Activated CD8-positive, alpha-beta memory T cell treated with anti-CD3 and anti-CD28 coated beads, Interleukin-2, amount 50 U/mL, for 24 hours (primary cell): ENCODE data around the gene TNIP3.
"Not testable (repeated sequence)": the region's sequence is repeated elsewhere in the genome, so short reads cannot be mapped to it uniquely, and the experiment has no call there.

Experiments used
- DNase-seq: peaks from one replicate; pipeline ENCODE4 v3.0.0-alpha.2; 2020; ENCODE audit errors: extremely low read depth

Gene TNIP3, protein sequence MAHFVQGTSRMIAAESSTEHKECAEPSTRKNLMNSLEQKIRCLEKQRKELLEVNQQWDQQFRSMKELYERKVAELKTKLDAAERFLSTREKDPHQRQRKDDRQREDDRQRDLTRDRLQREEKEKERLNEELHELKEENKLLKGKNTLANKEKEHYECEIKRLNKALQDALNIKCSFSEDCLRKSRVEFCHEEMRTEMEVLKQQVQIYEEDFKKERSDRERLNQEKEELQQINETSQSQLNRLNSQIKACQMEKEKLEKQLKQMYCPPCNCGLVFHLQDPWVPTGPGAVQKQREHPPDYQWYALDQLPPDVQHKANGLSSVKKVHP

GRCh38 chr4:121164291-121164690 lies at the start of gene TNIP3:
Gene TNIP3, minus strand, starts transcription at chr4:121164321. Its CDS starts 196 bp downstream, at chr4:121164125.
- DNase-seq = no peak

DNA sequence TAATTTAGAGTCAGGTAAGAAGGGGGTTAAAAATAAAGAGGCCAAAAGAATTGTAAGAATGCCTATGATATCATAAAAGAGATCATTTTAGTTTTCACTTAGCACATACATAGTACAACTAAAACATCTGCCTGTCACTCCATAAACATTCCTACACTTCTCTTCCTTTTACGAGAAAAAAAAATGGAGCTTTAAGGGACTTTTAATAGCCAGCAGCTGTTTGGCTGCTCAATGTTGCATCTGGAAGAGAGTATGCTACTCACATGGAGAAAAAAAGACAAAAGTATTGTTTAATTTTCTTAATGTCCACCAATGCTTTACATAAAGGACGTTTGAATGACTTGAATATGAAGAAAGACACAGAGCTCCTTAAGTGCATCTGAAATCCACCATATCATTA lies 48.7 kb upstream of the TNIP3 start:
- no peak for DNase-seq

DNA sequence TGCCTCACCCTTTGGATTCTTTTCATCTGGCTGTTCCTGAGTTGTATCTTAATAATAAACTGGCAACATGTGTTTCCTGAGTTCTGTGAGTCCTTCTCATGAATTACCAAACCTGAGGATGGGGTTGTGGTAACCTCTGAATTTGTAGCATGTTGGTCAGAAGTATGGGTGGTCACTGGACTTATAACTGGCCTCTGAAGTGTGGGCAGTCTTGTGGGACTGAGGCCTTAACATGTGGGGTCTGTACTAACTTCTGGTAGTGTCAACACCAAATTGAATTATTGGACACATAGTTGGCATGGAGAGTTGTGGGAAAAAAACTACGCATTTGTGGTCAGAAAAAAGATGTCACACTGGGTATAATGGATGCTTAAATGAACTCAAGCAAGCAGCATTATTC lies 45.0 kb upstream of the TNIP3 start:
- no peak for DNase-seq

DNA sequence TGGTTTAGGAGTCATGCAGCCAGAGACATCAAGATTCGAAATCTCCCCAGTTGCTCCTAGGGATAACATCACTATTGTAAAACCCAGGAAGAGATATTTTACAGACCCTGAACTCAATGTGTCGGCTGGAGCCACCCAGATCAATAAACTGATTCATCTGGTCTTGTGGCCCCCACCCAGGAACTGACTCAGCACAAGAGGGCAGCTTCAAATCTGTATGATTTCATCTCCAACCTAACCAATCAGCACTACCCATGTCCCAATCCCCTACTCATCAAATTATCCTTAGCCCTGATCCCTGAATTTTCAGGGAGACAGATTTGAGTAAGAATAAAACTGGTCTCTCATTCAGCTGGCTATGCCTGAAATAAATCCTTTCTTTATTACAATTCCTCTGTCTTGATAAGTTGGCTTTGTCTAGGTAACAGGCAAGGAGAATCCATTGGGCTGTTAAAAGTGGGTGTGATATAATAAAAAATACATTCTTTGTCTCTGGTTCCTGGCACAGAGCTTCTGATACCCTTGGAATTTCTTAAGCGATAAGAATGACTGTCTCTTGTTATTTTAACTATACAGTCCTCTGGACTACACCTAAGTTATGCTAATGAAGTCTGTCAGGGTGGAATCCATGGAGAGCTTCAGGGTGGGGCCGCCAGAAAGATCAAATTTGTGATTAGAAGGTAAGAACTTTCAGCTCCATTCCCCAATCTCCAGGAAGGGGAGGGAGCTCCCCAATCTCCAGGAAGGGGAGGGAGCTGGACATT lies 44.3 kb upstream of the TNIP3 start:
- DNase-seq = no peak

DNA sequence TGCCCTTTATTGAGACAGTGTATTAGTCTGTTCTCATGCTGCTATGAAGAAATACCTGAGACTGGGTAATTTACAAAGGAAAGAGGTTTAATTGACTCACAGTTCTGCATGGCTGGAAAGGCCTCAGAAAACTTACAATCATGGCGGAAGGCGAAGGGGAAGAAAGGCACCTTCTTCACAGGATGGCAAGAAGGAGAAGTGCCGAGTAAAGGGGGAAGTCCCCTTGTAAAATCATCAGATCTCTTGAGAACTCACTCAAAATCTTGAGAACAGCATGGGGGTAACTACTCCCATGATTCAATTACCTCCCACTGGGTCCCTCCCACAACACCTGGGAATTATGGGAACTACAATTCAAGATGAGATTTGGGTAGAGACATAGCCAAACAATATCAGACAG lies 41.7 kb upstream of the TNIP3 start:
- DNase-seq = not testable (repeated sequence)

DNA sequence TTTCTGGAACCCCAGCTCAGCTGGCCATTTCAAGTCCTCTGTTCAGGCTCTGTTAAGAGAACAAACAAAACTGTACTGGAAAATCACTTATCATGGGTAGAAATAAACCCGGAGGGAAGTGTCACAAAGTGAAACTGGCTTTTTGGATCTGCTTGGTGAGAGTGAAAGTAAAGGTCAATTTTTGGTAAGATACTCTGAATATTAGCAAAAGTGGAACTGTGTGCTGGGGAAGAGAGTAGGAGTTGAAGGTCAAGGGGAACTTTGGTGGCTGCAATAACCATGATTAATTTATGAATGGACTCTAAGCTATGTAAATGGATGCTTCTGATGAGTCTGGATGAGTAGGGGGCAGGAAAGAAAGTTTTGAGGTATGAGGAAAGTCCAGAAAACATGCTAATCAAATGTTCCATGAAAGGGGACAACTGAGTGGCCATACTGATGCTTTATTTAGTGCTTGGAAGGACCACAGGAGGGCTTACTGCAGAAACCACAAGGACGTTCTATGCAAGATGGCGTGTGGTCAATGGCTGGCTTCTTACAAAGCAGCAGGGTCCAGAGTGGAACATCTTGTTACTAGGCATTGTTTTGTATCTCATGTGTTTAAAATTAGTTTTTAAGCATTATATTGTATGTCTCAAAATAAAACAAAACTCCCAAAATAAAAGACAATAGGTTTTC lies 36.8 kb upstream of the TNIP3 start:
- DNase-seq = no peak

DNA sequence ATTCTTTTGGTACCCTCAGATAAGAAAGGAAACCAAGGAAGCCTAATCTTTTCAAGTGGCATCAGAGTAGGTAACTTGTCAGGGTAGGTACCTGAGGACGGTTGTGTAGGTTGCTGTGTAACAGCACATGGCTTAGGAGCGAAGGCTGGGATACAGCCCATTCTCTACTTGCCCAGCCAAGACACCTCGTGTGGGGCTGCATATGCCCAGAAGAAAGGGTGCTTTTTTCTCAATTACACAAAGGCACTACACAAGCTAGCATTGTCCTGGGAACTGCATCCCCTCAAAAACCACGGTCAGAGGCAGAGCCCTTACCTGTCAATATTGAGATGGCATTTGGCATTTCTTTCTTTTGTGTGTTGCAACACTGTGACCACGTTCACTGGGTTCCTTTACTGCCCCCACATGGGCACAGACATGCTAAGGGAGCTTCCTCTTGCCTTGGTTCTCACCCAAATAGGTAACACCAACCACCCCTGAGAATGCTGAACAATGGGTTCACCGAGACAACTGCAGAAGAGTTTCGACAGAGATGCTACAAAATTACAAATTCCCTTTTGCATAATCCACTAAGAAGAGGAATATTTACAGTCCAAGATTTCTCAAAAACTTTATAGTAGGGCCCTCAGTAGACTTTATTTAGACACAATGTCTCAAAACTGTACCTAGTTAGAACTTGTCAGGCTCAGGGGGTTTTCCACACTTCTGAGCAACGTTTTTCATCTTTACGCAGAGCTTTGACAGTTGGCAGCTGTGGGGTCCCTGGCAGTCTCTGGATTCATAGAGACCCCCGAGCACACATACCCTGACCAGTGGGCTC lies 35.8 kb upstream of the TNIP3 start:
- no peak for DNase-seq

DNA sequence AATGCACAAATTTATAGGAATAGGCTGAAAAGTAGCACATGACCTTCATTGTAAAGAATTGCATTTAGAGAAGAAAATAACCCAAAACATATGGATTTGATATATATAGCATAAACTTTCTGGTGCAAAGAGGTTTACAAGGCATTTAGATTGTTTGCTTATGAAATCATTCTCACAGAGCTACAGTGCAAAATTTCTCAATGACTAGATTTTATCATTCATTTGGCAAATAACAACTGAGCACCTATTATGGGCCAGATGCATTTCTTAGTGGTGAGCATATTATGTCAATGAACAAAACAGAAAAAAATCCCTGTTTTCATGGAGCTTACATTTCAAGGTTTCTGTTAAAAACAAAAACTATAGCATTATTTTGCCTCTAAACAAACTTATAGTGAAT lies 34.1 kb upstream of the TNIP3 start:
- no peak for DNase-seq

DNA sequence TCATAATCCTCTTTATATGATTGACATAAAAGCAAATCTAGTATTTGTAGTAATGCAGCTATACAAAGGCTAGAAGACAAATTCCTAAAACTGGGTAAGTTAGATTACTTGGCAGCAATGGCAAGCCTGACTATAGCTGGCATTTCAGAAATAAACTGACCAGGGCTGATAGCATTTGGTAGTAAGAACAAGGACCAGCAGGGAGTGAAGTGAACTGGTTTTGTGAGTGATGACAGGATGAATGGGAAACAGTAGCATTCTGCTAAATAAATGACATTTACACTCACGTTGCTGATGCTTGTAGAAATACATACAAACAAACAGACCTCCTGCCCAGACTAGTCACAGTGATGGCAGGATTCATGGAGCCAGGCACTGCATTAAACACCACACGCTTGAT lies 31.5 kb upstream of the TNIP3 start:
- DNase-seq = no peak

DNA sequence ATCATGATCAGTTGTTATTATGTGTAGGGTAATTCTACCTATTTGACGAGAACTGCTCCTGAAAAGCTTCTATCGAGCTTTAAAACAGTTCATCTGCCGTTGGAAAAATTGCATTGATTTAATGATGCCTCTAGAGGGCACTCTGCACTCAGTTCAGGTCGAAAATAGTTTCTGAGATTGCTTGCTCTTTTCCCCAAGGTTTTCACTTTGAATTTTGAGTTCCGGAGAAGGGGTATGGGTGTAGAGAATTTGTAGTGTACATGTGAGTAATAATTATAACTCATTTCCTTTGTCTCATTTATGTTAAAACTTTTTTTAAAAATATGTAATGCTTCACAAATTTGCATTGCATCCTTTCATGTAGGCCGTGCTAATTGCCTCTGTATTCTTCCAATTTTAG lies 28.4 kb upstream of the TNIP3 start:
- no peak for DNase-seq

DNA sequence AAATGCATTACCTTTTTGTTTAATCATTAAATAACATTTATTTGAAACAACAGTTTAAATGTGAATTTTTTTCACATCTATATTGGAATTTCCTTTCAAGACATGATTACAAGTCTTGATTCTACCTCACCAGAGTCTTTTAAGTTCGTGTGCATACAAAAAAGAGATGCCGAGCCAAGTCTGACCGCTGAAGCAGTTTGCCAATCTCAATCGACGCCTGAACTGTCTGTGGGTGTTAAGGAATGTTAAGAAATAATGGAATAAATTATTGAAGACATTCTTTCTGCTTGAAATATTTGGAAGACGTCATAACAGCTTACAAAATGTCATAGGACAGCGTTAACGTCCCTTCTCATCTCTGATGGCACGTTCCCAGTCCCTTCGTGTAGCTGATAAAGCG lies 27.9 kb upstream of the TNIP3 start:
- no peak for DNase-seq

GRCh38 chr4:121191361-121191760 lies 27.2 kb upstream of the TNIP3 start:
- no peak for DNase-seq

DNA sequence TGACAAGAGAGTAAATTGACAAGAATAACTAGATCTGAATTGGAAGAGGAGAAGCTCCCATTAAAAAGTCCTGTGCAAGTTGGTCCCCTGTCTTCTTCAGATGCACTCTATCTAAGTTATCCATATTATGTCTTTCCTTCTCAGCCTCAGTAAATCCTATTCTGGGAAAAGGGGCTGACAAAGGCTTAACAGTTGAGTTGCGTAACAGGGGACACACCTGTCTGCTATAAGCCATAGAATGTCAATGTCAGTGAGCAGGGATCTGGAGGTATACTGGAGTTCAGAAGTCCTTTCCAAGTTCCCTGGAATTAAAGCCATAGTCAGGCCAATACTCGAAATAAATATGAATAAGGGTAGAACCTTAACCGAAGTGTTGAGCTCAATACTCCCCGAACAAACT lies 26.3 kb upstream of the TNIP3 start:
- no peak for DNase-seq

DNA sequence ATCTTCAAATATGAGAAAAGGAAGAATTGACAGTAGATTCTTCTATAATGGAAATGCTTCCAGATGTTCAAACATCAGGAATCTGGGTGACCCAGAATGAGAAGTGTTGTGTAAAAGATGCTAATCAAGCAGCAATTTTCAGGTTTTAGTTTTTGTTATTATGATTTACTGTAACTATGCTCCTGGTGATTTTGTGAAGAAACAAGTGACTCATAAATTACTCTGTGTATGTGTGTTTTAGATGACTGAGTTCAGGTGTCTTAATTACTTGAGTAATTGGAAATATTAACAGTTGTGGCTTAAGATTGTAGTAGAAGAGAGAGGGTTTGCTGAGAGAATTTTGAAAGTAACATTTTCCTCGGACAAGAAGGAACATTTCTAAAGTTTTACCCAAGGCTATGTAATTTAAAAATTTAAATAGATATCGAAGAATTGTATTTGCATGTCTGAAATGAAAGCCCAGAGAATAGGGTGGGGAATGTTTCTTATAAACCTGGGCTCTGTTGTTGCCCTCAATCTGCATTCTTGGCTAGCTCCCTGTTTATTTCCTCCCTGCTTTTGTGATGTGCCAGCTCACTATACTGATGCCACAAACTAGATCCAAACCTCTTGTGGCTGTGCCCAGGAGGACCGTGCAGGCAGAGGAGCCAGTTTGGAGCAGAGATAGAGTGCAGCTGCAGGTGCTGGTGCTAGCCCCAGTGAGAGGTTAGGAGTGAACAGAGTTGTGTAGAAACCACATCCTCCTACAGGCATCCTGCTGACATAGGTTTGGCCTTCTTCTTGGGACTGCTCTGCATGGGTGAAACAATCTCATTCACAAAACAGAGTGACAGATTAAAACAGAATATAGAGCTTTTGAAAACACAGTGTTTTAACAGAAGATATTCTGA lies 25.4 kb upstream of the TNIP3 start:
- DNase-seq = no peak

DNA sequence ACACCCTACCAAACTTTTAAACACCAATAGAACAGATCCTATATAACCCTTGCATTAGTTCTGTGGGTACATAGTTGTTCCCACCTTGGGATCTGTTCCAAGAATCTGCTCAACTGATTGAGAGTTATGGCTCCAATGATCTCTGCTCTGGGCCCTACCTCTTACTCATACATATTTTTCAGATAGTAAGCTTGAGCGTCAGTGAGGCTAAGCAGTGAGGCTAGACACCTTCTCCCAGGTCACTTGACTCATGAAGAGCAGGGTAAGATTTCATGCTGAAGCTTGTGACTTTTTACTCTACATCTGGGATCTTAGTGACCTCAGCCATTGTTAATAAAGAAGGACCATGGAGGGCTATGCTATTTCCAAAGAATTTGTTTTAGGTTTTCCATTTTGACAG lies 23.1 kb upstream of the TNIP3 start:
- DNase-seq = no peak

- DNase-seq = no peak
These were observed 21.8 kb upstream of the TNIP3 start for GRCh38 chr4:121185960-121186359.

GRCh38 chr4:121183989-121184388 lies 19.9 kb upstream of the TNIP3 start:
- DNase-seq = no peak

- DNase-seq = no peak
These were observed 19.2 kb upstream of the TNIP3 start for GRCh38 chr4:121183361-121183760.

DNA sequence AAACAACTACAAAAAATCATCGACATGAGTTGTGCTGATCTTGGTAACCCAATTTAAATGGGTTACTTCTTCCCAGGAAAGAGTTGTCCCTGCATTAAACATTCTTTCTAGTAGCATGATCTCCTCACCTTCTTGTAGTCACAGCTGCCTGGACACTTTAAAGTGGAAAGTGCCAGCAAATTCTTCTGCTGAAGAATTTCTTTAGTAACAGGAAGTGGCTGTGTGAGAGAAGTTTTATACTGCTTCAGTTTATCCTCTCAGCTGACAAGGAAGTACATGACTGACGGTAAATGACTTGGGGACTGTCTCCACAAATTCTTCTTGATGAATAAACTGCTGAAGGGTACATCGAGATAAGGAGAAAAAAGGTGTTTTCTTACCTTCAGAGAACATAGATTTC lies 18.2 kb upstream of the TNIP3 start:
- DNase-seq = no peak

- no peak for DNase-seq
These were observed 17.4 kb upstream of the TNIP3 start for GRCh38 chr4:121181493-121181892.

- DNase-seq = no peak
These were observed 16.4 kb upstream of the TNIP3 start for GRCh38 chr4:121180558-121180957.
